ENCODE measurements around the gene RASA1. TPM values are rescaled to one million over a fixed set of nuclear protein-coding genes. Genes with fewer than 3 reads are reported as not detected.

RASA1 gene
- total and polyA plus RNA-seq, 9 donors, result 19.6 to 33.9 (median 30.2) TPM

GRCh38 chr5:87405472-87406155, 137.9 kb downstream of the RASA1 start:
- WGBS, 3 donors, result 87 to 90% (median 88%) methylated on average over 2 of the region's 2 CpGs
- Histone ChIP-seq H3K4me3 (no peak overlapping the region), H3K36me3 (no peaks in the 10 kb centered on the region), H3K27ac (no peak overlapping the region), H3K9me3 (no peaks in the 10 kb centered on the region), H3K27me3 (no peaks in the 10 kb centered on the region), H3K4me1 (ENCODE audit: insufficient read depth) (no peaks in the 10 kb centered on the region)
- TF ChIP-seq POLR2A (IDR thresholded peaks at IDR 0.05), result no peak
- no peak for TF ChIP-seq CTCF (IDR thresholded peaks at IDR 0.05)
- TF ChIP-seq EP300 (IDR thresholded peaks at IDR 0.05), result no peak
- intact Hi-C loops (cut with DNase I), result no loop called here
- no peak for DNase-seq

- intact Hi-C loops (cut with DNase I), result no loop called here
- DNase-seq, result no peak
These were observed 140.5 kb downstream of the RASA1 start for GRCh38 chr5:87408204-87408603.

GRCh38 chr5:87410931-87411330, 143.2 kb downstream of the RASA1 start:
- Histone ChIP-seq H3K27ac (peak overlapping the region in 1 of 2 donors; percentile 95), H3K27me3 (no peaks in the 10 kb centered on the region), H3K4me1 (ENCODE audit: insufficient read depth) (no peaks in the 10 kb centered on the region), H3K36me3 (no peaks in the 10 kb centered on the region), H3K4me3 (no peak overlapping the region), H3K9me3 (no peaks in the 10 kb centered on the region)
- intact Hi-C loops (cut with DNase I), result loop anchor here in 1 of 4 donors (10.0 kb wide), 1 partner anchor 146 kb away; the partner anchor contains the start of gene RASA1
- WGBS, 3 donors, result 35 to 56% (median 53%) methylated on average over 1 of the region's 1 CpG
- TF ChIP-seq EP300 (IDR thresholded peaks at IDR 0.05) (no peak), CTCF (IDR thresholded peaks at IDR 0.05) (no peak), POLR2A (IDR thresholded peaks at IDR 0.05) (no peak)
- DNase-seq, result no peak

More at GRCh38 chr5:87408204-87408603, 140.5 kb downstream of the RASA1 start:
- no peaks in the 10 kb centered on the region for H3K36me3 ChIP-seq
- TF ChIP-seq EP300 (IDR thresholded peaks at IDR 0.05) (no peak), CTCF (IDR thresholded peaks at IDR 0.05) (no peak), POLR2A (IDR thresholded peaks at IDR 0.05) (no peak)
- H3K27me3 ChIP-seq, result no peaks in the 10 kb centered on the region
- no peak overlapping the region for H3K27ac ChIP-seq
- WGBS, 3 donors, result 82 to 92% (median 88%) methylated on average over 2 of the region's 2 CpGs
- no peaks in the 10 kb centered on the region for H3K4me1 ChIP-seq (ENCODE audit: insufficient read depth)
- H3K9me3 ChIP-seq, result no peaks in the 10 kb centered on the region
- H3K4me3 ChIP-seq, result no peak overlapping the region

- H3K36me3 ChIP-seq, result no peaks in the 10 kb centered on the region
- H3K27me3 ChIP-seq, result no peaks in the 10 kb centered on the region
- H3K9me3 ChIP-seq, result no peaks in the 10 kb centered on the region
- no peak for TF ChIP-seq CTCF (IDR thresholded peaks at IDR 0.05)
- no peak for TF ChIP-seq EP300 (IDR thresholded peaks at IDR 0.05)
- TF ChIP-seq POLR2A (IDR thresholded peaks at IDR 0.05), result no peak
- 4 to 7% (median 5%) methylated on average over 5 of the region's 5 CpGs for WGBS, 3 donors
- intact Hi-C loops (cut with DNase I), result loop anchor here in 1 of 4 donors (10.0 kb wide), 1 partner anchor 147 kb away; the partner anchor contains the start of gene RASA1
- H3K27ac ChIP-seq, result peak overlapping the region; percentile 95
- peak overlapping the region; percentile 75 for H3K4me3 ChIP-seq
- no peaks in the 10 kb centered on the region for H3K4me1 ChIP-seq (ENCODE audit: insufficient read depth)
- no peak for DNase-seq
These were observed 143.9 kb downstream of the RASA1 start for GRCh38 chr5:87411586-87411972.

Data from ovary (tissue), 9 donors.